Measurements from ENCODE around the gene TRAPPC5.

TRAPPC5 gene

DNA sequence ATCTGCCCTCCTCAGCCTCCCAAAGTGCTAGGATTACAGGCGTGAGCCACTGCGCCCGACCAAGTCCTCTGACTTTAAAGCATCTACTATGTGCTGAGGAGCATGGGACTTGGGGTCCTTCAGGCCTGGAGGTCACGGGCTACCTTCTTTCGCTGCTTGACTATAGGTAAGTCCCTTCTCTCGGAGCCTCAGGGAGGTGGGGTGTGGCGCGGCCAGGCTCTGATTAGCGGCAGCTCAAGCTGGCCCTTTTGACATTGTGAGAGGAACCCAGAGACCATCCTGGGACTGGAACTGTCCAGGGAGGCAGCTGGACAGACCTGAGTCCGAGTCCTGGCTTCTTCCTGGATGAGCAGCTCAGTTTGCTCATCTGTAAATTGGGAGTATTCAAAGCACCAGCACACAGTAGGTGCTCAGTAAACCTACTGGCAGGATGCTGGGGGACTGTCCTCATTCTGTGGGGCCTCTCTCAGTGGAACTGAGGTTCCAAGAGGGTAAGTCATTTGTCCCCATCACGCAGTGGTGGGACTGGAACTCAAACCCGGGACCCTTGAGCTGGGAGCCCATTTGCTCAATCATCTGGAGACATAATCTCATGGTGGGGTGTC lies 20.5 kb downstream of the TRAPPC5 start:
- no peak for DNase-seq (ENCODE audit: low read depth, low spot score)

DNA sequence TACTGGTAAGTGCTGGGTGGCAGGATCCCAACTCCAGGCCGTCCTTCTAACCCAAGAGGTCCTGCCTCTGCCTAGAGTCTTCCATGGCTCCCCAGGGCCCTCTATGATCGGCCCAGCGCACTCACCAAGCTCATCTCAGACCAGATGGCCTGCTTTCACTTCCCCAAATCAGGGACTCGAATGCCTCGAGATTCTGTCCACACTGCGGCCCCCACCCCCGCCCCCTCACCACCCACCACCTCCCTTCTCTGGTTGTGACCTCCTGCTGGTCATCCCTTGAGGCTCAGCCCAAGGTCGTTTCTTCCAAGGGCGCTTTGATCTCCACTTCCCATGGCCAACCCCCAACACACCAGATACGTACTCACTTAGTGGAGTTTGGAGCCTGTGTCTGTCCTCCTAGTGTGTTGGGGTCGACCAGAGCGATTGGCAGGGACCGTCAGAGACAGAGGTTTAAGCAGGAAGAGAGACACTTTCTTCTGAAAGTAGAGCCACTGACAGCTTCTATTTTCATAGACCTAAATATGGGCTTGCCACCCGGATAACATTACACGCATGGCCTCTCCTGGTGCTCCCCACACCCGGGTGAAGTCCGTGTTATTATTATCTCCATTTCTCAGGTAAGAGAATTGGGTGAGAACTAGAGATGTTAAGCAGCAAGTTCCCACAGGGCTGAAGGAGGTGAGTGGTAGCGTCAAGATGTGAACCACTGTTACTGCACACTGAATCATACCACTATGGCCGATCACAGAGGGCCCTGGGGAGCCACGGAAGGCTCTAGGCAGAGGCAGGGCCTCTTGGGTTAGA lies 21.2 kb downstream of the TRAPPC5 start, which contains the start of gene FCER2:
FCER2 (minus strand) TSS at position 478 of the 804 bp plus-strand sequence. CDS start 2,371 bp downstream, outside the sequence.
- DNase-seq (ENCODE audit: low read depth, low spot score): no peak

DNA sequence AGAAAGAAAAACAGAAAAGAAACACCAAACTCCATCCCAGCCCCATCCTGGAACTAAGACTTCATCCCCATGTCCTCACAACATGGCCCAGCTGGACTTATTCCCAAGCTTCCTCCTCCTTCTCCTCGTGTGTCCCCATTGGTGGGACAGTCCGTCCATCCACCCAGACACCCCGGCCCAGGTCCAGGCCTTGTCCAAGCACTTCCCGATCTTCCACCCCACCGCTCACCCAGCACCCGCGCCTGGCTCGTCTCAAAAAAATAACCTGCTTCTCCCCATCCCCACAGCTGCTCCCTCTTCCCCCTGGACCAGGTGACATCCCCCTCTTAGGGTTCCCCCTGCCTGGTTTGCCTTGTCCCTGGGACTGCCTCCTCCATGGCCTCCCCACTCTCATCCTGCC lies 22.7 kb downstream of the TRAPPC5 start:
- DNase-seq (ENCODE audit: low read depth, low spot score): no peak

DNA sequence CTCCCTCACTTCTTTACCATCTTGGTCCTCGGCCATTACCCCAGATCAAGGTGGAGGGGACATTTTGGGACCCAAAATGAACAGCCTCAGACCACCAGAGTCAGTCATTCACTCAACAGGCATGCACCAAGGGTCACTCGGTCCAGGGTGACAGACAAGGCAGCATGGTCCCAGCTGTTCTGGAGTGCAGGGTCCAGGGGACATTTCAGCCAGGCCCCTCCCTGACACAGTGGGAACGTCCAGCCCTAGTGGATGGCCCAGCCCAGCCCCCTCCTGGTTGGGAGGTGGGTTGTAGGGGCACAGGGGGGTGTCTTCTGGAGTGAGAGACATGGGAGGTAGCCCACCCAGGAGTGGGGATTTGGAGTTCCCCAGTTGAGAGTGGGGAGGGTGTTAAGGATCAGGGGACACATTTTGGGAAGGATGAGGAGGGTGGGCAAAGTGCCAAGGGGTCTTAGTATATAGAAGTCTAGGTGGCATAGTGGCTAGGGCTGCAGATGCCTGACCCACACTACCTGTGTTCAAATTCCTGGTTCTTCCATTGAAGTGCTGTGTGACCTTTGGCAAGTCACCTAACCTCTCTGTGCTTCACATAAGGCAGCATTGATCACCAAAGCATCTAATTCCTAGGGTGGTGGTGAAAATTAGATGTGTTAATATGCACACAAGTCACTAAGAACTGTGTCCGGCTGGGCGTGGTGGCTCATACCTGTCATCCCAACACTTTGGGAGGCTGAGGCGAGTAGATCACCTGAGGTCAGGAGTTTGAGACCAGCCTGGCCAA lies 23.8 kb downstream of the TRAPPC5 start:
- no peak for DNase-seq (ENCODE audit: low read depth, low spot score)

DNA sequence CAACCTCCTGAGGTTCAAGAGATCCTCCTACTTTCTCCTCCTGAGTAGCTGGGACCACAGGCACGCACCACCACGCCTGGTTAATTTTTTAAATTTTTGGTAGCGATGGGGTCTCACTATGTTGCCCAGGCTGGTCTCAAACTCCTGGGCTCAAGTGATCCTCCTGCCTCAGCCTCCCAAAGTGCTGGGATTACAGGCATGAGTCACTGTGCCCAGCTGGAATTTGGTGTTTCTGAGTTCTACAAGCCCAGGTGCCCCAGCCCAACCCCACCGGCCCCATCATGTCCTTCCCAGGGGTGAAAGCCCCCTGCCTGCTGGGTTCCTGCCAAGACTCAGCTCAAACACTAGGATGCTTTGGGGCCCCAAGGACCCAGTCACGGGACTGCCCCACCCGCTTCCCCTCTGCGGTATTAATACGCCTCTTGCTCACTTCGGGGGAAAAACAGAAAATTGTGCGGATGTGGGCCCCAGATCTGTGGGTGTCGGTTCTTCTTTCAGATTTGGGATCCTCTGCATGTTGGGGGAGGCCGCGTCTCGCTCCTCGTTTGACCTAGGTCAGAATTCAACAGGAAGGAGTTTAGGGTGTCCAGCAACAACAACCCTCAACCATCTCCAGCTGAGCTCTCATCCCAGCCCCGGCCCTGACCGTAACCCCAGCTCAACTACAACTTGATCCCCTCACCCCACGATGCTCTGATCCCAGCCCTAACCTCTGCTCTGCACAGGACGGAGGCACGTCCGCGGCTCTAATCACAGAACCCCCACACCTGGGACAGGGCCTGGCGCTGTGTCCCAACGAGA lies 25.0 kb downstream of the TRAPPC5 start:
- no peak for DNase-seq (ENCODE audit: low read depth, low spot score)

DNA sequence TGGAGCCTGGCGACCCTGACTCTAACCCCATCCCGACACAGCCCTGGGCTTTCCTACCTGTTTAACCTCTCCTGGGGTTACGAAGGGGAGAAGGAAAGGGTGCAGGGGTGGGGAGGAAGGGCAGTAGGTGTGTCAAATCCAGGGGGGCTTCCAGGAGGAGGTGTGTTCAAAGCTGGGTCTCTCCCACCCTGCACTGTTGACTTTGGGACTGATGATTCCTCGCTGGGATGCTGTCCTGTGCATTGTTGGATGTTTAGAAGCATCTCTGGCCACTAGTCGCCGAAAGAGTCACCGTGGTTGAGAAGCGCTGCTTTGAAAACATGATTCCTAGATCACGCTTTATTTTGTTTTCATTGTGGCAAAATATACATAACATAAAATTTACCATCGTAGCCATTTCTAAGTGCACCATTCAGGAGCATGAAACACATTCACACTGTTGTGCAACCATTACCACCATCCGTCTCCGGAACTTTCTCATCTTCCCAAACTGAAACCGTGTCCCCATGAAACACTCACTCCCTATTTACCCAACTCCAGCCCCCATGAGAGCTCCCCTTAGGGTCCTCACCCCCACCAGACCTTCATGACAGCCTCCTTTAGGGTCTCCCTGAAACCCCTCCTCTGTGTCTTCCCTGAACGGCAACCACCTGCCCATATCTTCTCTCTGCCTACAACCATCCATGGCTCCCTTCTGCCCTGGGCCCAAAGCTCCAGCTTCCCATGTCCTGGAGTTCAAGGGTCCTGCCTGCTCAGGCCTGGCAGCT lies 25.7 kb downstream of the TRAPPC5 start:
- no peak for DNase-seq (ENCODE audit: low read depth, low spot score)

DNA sequence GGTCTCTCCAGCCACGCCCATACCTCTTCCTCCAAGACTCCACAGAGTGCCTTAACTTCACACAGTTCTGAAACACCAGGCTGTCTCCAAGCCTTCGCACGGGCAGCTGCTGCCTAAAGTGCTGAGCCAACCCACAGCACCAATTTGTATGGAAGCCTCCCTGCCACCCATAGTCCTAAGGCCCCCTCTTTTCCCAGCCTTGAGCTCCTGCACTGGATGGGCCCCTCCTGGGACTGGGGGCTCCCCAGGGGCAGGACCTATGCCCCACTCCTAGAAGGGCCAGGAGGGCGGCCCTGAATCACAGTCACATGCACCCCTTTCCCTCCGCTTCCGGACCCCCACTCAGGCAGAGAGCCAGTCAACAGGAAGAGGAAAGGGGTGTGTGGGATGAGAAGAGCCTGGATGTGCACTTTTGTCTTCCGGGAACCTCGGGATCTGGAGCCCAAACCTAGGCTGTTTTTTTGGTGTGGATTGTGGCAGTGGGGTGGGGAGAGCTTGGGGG lies 26.4 kb downstream of the TRAPPC5 start:
- DNase-seq (ENCODE audit: low read depth, low spot score): no peak

DNA sequence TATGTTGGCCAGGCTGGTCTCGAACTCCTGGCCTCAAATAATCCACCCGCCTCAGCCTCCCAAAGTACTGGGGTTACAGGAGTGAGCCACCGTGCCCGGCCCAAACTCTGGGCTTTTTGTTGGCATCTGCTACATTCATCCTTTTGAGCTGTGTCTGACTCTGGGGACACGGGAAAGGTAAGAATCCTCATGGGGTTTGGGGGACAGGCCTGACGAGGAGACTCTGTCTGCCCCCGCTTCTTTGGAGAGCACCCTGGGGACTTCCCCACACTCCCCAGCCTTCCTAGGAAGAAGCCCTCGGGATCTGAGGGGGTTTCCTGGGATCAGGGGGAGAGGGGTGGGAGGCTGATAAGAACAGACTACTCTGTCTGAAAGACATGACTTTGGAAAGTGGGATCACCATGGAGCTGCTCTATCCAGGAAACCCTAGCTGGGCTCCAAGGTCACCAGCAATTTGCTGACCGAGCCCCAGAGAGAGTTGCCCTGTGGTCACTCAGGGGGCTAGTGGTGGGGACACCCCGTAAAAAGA lies 29.4 kb downstream of the TRAPPC5 start:
- DNase-seq (ENCODE audit: low read depth, low spot score): no peak

GRCh38 chr19:7710616-7711015 lies 30.0 kb downstream of the TRAPPC5 start:
- no peak for DNase-seq (ENCODE audit: low read depth, low spot score)

DNA sequence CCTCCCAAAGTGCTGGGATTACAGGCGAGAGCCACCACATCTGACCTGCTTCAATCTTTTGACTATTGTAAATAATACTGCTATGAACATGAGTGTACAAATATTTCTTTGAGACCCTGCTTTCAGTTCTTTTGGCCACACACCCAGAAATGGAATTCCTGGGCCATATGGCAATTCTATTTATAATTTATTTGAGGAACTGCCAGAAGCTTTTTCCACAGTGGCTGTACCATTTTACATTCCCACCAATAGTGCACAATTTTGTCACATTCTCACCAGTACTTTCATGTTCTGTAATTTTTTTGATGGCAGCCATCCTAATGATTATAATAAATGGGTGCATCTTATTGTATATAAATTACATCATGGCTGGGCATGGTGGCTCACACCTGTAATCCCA lies 35.0 kb downstream of the TRAPPC5 start:
- DNase-seq (ENCODE audit: low read depth, low spot score): no peak

DNA sequence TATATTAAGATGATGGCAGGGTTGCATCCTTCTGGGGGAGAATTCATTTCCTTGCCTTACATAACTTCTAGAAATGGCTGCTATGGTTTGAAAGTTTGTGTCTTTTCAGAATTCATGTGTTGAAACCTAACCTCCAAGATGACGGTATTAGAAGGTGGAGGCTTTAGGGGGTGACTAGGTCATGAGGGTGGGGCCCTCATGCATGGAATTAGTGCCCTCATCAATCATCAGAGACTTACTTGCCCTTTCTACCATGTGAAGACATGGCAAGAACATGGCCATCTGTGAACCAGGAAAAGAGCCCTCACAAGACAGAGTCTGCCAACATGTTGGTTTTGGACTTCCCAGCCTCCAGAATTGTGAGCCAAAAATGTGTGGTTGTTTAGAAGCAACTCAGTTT lies 36.1 kb downstream of the TRAPPC5 start:
- DNase-seq (ENCODE audit: low read depth, low spot score): no peak

GRCh38 chr19:7718668-7719067 lies 38.0 kb downstream of the TRAPPC5 start:
- no peak for DNase-seq (ENCODE audit: low read depth, low spot score)

DNA sequence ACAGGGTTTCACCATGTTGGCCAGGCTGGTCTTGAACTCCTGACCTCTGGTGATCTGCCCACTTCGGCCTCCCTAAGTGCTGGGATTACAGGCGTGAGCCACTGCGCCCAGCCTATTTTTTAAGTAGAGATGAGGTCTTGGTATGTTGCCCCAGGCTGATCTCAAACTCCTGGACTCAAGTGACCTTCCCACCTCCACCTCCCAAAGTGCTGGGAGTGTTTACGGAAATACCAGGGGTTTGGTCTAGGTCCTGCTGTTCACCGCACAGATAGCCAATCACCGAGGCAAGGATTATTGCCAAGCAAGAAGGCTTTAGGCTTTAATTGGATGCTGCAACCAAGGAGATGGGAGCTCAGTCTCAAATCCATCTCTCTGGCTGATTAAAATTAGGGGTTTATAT lies 39.7 kb downstream of the TRAPPC5 start:
- DNase-seq (ENCODE audit: low read depth, low spot score): no peak

DNA sequence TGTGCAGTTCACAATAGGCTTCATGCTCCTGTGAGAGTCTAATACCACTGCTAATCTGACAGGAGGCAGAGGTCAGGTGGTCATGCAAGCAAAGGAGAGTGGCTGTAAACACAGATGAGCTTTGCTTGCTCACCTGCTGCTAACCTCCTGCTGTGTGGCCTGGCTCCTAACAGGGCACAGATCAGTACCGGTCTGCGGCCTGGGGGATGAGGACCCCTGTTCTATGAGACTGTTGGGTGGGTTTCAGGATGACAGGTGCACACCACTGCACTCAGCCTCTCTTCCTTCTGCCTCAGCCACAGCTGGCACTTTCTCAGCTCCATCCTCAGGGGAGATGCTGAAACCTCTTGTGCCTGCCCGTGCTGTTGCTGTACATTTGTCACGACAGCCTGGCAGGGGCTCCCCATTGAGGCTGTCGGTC lies 41.6 kb downstream of the TRAPPC5 start:
- no peak for DNase-seq (ENCODE audit: low read depth, low spot score)

GRCh38 chr19:7725791-7726190 lies 45.2 kb downstream of the TRAPPC5 start:
- DNase-seq (ENCODE audit: low read depth, low spot score): no peak

DNA sequence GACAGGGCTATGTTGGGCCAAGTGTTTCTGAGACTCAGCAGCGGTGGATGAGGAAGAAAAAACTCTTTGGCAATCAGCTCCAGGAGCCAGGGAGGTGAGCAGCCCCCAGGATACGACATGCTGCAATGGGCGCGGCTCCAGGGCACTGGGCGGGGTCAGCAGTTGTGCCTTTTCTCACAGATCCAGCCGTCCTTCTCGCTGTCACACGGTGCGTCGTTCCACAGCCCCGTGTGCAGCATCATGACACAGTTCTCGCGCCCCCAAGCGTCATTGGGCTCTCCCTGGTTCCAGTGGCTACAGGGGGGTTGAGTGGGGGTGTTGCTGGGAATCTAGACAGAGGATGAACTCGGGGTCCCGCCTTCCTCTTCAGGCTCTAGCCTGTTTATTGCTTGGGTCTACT lies 48.6 kb downstream of the TRAPPC5 start:
- no peak for DNase-seq (ENCODE audit: low read depth, low spot score)

GRCh38 chr19:7729831-7730285 lies 49.2 kb downstream of the TRAPPC5 start:
- no peak for DNase-seq (ENCODE audit: low read depth, low spot score)

DNA sequence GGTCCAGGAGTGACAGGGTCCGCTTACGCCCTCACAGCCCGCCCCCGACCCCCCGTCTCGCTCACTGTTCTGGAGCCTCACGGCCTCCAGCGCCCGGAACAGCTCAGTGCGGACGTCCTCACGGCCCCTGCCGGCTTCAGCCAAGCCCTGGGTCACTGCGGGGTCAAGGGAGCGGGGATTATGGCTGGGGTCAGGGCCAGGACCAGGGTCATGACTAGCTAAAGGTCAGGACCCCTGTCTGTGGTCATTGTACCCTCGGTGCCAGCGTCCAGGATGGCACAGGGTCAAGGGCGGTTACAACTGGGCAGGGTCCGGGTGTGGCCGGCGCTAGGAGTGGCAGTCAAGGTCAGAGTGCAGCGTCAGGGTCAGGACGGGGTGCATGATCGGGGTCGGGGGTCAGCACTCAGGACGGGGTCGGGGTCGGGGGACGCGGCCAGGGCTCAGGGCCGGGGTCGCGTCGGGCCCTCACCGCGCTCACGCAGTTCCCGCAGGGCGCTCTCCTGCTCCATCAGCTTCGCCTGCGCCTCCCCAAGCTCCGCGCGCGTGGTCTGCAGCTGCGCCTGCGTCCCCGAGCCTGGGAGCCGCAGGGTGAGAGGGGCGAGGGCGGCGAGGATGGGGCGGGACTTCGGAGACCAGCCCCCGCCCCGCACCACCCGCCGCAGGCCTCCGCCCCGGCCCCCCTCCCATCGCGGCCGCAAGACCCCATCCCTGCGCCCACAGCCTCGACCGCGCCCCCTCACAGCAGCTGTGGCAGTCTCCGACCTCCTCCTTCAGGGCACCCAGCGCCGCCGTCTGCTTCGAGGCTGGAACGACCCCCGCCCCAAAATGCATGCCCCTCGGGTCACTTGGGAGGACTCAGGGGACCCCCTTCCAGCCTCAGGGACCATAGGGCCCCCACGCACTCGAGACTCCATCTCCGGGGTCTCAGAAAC lies 49.9 kb downstream of the TRAPPC5 start:
- DNase-seq (ENCODE audit: low read depth, low spot score): no peak

DNA sequence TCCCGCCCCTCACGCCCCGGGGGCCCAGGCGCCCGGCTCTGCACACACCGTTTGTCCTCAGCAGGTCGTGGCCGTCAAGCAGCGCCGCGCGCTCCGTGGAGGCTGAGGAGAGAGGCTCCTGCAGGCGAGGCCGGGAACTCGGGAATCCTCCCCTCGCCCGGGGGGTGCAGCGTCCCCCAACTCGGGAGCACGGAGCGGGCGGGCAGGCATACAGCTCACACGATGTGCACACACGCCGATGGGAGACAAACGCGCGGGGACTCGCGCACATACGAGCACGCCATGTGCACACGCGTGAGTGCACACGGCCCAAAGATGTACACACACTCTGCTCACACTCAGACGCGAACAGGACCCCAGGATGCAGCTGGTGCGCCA lies 50.6 kb downstream of the TRAPPC5 start:
- DNase-seq (ENCODE audit: low read depth, low spot score): no peak
